Glomerular visceral epithelial cell (primary cell): ENCODE data around the gene SHISAL1.

Experiments
- DNase-seq: peaks from one replicate; pipeline ENCODE4 v3.0.0-alpha.2; 2016; ENCODE audit errors: extremely low spot score

SHISAL1 gene

DNA sequence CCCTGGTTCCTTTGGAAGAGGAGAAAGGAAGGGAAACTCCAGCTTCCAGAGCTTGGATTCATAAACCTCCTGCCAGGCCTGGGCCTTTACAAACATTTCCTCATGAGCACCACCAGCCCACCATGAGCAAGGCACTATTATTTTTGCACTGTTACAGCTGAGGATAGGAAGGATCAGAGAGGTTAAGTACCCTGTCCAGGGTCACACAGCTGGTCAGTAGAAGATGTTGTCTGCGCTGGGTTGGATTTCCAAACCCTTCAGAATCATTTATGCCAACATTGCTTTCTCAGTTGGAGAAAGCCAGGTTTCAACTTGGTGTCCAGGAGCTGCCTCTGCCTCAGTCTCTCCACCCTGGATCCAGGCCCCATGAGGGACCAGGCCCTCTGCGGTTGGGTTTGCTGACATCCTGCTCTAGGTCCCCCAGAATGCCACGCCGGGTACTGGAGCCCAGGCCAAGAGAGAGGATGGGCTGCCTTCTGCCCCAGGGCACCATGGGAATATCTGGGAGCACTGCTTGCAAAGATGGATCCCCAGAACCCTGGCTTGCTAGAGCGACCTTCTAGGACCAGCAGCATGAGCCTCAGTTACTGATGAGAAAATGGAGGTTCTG lies 29.7 kb upstream of the SHISAL1 start:
- no peak for DNase-seq

DNA sequence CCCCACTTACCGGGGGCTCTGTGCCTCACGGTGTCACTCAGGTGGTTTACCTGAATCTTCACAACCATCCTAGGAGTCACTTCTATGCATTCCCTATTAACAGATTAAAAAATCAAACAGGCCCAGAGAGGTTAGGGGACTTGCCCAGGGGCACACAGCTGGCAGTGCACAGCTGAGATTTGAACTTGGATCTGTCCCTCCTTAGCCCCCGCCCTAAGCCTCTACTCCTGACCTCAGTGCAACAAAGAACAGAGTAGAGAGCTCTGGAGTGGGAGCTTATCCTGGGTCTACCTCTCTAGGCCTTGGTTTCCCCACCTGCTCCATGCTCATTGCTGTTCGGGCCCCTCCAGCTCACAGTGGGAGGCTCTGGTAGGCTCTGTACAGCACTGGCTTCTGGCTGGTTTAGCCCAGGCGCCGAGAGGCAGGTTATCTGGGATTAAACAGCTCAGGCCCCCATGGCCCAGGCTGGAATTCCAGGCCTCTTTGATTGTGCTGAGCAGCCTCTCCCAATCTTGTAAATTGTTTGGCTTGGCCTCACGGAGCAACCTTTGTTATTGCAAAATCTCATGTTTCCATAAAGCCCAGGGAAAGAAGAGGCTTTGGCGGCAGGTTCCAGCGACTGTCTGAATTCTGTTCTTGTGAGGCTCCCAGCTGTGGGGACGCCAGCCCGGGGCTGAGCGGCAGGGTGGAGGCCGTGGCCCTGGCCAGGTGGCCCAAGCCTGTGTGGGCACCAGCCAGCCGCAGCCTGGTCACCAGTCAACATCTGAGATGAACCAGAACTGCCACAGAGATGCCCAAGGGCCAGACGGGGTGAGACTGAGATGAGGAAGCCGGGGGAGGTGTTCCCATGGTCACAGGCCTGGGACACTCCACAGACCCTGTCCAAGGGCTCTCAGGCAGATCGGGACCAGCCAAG lies 28.9 kb upstream of the SHISAL1 start:
- no peak for DNase-seq

DNA sequence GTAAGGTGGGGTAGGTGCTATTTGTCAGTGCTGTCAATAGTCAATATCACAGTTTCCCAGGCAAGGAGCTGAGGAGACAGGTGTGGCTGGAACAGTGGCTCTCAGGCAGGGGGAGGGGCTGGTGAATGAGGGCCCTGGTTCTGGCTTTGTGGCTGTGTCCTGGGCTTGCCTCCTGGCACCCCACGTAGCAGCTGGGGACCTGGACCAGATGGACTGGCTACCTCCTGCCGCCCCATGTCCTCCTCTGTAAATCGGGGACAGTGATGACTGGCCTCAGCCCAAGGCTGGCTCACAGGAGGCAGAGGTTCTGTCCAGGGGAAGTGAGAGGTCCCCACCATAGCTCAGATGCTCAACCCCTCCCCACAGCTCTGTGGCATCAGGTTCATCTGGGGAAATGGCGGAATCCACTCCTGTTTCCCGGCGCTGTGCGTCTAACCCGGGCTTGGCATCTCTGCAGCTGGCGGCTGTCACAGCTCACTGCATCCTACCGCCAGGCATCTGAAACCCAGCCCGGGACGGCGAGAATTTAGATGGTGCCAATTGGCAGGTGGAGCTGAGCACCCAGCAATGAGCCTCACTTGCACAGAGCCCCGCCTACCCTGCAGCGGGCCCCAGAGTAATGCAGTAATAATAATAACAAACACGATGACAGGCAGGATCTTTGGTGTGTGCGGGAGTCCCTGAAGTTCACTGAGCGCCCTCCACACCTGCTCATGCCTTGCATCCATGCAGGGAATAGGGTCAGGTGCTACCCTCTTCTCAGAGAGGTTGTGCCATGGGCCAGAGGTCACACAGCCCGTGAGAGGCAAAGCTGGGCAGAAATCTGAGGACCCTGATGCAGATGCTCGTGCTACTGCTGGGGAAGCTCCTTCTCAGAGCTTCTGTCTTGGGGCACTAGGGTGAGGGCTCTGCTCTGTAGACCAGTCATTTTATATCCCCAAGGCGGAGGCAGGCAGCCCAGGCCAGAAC lies 27.8 kb upstream of the SHISAL1 start:
- peak; percentile 44 for DNase-seq

DNA sequence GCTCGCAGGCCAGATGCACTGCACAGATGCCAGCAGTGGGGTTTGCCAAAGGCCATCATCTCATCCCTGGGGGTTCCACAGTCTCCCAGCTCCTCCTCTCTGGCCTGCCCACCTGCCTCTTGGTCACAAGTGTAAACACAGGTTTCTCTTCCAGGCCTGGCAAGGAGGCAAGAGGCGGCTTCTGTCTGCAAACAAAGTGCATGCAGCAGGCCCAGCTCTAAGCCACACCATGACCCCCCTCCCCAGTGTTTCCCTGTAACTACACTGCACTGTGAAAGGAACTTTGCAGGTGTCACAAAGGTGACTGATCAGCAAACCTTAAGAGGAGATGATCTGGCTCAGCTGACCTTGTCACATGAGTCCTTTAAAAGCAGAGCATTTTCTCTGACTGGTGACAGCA lies 26.2 kb upstream of the SHISAL1 start:
- no peak for DNase-seq

DNA sequence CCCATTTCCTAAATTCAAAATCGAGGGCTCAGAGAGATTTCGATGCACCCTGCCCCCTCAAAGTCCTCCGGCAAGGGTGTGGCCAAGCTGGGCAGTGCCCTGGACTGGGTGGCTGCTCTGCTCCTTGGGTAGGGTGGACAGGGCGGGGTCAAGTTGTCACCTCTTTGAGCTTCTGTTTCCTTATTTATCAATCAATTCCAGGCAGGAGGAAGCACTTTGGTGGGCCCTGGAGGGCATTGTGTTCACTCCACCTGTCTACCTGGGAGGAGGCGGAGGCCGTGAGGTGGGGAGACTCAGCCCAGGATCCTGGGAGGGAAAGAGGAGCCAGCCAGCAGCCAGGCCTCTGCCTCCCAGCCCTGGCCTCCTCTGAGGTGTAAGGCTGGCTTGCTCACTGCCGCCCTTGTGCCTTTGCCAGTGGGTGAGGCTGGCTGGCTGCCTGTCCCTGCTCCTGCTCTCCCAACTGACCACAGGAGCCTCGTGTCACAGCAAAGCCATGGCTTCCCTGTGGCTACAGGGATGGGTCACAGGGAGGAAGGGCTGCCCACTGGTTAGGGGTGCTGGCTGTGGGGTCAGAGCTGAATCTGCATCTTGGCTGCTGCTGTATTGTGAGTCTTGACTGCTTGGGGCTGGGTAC lies 25.5 kb upstream of the SHISAL1 start:
- DNase-seq, result no peak

DNA sequence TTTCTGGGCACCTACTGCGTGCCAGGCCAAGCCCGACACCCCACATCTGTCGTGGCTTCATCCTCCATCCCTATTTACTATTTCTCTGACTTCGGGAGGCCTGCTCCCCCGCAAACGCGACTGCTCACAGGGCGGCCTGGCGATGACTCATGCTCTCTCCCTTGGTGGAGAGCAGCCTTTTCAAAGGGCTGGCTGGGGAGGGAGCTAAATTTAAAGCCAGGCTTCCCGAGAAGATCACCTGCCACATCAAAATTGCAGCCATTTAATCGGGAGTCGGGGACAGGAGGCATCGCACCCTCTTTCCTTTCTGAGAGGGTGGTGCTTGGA lies 24.9 kb upstream of the SHISAL1 start:
- peak; percentile 36 for DNase-seq

DNA sequence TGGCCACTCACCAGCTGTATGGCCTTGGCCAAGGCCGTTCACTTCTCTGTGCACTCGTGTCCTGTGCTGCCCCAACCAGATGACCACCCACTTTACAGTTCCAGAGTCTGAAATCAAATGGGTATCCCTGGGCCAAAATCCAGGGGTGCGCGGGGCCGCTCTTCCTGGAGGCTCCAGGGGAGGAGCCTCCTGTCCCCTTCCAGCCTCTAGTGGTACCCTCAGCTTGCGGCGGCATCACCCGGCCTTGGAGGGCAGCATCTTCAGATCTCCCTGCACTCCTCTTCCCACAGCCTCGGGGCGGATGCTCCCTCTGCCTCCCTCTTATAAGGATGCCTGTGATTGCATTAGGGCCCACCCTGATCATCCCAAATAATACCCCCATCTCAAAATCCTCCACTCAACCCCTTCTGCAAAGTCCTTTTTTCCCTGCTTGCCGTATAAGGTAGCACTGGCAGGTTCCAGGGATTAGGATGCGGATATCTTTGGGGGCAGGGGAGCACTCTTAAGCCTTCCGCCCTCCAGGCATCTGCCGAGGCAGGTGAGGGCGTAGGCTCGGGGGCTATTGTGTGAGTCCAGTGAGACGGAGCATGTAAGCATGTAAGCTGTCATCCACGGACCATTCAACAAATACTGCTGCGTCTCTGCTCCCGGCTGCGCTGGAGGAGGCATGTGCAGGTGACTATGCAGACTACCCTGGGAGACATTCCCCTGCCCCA lies 24.4 kb upstream of the SHISAL1 start:
- no peak for DNase-seq

DNA sequence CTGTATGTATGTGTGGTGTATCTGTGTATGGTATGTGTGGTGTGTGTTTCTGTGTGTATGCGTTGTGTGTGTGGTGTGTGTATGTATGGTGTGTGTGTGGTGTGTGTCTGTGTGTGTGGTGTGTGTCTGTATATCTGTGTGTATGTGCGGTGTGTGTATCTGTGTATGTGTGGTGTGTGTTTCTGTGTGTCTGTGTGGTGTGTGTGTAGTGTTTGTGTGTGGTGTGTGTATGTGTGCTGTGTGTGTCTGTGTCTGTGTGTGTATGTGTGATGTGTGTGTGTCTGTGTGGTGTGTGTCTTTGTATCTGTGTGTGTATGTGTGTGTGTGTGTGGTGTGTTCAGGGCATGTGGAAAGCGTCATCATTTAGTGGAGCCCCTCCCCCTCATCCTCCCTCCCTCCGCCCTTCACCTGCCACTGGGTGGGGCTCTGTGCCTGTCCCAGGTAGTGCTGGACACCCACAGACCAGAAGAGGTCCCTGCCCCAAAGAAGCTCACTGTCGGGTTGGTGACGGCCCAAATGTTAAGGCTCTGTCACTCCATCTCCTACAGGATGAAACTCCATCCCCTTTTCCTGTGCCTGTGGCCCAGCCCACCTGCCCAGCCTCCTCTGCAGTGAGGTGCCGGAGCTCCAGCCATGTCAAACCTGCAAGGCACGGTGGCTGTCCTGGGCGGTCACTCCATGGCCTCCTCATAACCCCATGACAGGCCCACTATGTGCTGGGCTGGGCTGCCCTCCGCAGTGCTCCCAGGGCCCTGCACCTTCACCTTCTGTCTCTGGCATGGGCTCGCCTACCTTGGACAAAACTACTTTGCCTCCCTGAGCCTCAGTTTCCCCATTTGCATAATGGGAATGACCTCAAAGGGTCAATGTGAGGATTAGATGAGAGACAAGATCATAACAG lies 23.4 kb upstream of the SHISAL1 start:
- no peak for DNase-seq

DNA sequence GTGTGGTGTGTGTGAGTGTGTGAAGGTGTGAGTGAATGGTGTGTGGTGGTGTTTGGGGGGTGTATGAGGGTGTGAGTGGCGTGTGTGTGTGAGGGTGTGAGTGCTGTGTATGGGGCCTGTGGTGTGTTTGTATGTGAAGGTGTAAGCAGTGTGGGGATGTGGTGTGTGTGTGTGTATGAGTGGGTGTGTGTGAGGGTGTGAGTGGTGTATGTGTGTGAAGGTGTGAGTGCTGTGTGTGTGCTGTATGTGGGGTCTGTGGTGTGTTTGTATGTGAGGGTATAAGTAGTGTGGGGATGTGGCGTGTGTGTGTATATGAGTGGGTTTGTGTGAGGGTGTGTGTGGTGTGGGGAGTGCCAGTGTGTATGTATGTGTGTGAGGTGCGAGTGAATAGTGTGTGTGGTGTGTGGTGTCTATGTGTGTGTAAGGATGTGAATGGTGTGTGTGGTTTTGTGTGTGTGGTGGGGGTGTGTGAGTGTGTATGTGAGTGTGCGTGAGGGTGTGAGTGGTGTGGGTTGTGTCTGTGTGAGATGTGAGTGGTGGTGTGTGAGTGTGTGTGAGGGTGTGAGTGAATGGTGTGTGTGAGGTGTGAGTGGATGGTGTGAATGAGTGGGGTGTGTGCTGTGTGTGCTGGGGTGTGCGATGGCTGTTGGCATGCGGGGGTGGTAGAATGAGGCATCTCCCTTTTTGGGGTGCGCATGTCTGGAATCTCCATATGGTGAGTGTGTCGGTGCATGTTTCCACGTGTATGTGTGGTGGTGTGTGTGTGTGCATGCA lies 22.5 kb upstream of the SHISAL1 start:
- no peak for DNase-seq

DNA sequence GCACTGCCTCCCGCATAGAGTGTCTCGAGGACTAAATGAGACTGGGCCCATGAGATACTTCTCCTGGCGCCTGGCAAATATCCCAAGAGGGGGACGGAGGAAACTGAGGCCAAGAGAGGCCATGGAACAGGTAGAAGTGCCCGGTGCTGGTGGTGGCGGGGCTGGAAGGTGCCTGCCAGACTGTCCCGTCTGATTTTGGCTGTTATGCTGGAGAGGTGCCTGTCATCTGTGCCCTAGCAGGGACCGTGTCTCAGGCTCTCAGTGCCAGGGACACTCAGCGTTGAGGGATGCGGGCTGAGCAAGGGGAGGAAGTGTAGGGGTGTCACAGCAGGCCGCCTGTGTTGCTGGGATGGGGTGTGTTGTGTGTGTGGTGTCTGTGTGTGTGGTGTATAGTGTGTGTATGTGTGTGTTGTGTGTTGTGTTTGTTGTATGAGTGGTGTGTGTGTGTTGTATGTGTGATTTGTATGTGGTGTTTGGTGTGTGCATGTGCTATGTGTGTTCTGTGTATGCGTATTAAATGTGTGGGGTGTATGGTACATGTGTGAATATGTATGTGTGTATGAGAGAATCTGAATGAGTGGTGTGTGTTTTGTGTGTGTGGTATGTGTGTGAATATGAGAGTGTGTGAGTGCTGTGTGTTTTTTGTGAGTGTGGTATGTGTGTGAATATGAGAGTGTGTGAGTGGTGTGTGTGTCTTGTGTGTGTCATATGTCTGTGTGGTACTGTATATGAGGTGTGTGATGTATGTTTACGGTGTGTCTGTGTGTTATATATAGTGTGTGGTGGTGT lies 21.3 kb upstream of the SHISAL1 start:
- no peak for DNase-seq

DNA sequence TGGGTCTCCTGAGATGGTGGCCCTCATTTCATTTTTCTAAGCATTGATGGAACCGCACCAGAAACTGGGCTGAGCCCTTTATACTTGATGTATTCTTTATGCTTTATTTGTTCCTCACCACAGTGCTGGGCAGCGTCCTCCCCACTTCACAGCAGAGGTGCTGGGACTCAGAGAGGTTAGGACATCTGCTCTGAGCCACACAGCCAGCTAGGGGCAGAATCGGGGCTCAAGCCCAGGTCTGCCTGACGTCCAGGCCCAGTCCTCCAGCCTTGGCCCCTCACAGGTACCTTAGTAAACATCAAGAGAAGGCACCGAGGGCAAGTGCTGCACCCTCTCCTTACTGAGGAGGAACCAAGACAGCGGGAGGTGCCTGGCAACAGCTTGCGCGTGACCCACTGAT lies 20.2 kb upstream of the SHISAL1 start:
- DNase-seq, result no peak

DNA sequence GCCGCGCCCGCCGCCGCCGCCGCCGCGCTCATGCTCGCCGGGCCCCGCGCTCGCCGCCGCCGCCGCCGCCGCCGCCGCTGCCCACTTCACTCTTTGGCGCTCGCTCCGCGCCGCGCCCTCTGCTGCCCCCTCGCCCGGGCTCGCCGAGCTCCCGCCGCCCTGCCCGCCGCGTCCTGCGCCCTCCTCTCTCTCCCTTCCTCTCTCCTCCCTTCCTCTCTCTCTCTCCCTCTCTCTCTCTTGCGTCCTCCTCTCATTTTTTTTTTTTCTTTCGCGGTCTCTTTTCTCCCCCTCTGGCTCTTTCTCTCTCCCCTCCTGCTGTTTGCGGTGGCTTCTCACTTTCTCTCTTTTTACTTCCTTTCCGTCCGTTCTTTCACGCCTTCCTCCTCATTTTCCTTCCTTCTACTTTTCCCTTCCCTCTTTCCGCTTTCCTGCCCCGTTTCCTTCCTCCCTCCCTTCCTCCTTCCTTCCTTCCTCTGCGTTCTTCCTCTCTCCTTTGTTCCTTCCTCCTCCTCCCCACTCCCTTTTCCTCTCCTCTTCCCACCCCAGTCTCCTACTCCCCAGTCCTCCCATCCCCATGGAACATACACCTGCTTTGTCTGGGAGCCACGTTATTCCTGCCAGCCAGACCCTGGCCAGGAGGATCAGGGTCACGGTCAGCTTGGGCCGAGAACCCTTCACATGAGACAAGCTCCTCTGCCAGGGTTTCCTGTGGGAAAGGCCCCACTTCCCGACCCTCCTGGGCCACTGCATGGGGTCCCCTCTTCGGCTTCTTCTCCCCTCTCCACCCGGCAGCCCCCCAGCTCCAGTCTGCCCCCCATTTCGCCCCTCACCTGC lies 19.3 kb upstream of the SHISAL1 start:
- DNase-seq, result peak; percentile 20

DNA sequence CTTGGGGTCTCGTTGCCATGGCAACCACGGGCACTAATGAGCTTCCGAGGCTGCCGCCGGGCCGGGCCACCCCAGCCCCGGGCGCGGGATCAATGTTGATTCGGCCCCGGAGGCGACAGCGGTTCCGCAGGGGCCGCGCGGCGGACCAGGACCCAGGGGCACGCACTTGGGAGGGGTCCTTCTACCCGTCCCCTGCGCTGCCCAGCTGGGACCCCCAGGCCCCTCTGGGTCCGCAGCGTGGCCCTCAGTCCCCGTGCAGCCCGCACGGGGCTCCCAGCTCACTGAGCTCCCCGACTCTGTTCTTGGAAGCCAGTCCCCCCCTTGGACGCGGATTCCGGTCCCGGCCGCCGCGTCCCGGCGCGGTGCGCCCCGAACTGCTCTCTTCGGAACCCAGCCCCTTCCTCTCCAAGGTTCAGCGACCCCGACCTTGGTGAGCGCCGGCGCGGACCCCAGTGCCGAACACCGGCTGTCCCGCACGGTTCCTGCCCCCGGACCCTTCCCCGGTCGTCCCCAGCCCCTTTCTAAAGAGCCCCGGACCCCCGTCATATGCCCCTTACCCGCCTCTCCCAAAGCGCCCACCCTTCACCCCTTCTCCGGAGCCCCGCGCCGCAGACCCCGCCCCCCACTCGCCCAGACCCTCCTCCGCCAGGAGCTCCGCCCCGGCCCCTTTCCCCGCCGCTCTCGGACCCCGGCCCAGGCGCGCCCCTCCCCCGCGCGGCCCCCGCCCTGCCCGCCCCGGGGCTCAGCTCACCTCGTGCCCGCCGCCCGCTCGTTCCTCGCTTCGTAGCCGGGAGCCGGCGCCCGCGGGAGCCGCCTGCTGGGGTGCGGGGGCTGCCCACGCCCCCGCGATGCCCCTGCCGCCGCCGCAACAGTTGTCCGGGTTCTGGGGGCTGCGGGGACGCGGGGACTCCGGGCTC lies 18.3 kb upstream of the SHISAL1 start:
- DNase-seq, result no peak

DNA sequence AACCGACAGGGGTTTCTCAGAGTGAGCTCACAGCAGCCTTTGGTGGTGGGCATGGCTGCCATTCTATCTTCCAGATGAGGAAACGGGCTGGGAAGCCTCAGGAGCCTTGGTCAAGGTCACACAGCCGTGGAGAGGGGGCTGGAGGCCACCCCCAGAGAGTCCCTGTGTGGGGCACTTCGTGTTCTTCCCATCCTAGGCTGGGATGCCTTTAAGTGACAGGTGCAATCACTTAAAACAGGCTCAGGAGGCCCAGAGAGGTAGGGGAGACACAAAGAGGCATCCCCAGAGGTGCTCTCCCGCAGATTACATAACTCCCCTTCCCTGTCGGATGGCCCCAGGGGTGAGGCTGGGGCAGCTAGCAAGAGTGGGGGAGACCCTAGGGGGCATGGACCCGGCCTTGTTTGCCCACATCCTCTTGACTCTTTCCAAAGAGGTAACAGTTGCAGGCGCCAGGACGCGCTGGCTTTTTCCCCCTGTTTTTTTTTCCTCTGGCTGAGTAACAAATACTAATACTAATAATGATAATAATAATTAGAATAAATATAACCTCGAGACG lies 17.5 kb upstream of the SHISAL1 start:
- DNase-seq, result no peak

DNA sequence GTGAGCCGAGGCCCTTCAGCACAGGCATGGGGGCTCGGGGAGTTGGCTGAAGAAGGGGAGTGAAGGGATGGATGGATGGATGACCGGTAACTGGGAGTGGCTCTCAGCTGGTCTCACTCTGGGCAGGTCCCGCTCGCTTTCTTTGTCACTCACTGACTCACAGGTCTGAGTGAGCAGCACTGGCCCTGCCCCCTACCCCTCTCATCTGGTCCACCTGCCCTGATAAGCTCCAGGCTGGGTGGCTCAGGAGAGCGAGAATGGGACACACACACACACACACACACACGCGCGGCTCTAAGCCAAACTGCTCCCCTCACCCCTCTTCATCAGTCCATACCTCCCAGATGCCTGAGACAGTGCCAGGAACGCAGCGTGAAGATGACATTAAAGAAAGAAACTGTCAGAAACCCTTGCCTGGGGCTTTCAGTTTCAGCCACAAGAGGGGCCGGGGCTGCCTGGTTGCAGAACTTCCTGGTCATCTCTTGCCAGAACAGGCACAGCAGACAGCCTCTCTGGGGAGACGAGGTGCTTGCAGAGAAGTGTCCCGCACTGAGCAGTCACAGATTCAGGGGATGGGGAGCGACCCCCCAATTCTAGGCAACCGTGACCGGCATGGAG lies 16.5 kb upstream of the SHISAL1 start:
- no peak for DNase-seq

DNA sequence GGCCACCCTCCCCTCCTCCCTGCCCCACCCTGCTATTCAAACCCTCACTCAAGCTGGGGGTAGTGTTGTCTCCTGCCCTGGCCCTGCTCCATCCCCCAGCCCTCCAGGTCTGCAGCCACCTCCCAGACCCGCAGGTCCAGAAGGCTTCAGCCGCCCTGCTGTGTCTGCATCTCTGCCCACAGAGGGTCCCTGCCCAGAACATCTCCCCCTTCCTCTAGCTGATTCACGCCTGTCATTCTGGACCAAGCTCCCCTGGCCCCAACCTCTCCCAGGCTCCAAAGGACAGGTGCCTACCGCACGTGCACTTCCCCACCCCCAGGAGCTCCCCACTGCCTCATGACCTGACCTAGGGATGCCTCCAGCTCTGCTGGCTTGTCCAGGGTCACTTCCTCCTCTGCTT lies 16.0 kb upstream of the SHISAL1 start:
- DNase-seq, result no peak
